ENCODE results near the gene REV3L. TPM values are rescaled to one million over a fixed set of nuclear protein-coding genes. Genes with fewer than 3 reads are reported as not detected.
A peak's percentile ranks its signal among the peaks of the same experiment; 100 is the strongest.

The REV3L gene
- total RNA-seq, 4 donors from 2014 or later, result 40.7 to 84.1 (median 52.6) TPM

- no peak overlapping the region for H3K4me3 ChIP-seq
- TF ChIP-seq POLR2A (IDR thresholded peaks at IDR 0.05) (no peak), POLR2AphosphoS5 (IDR thresholded peaks at IDR 0.05) (no peak)
- TF ChIP-seq, protein P1, sequence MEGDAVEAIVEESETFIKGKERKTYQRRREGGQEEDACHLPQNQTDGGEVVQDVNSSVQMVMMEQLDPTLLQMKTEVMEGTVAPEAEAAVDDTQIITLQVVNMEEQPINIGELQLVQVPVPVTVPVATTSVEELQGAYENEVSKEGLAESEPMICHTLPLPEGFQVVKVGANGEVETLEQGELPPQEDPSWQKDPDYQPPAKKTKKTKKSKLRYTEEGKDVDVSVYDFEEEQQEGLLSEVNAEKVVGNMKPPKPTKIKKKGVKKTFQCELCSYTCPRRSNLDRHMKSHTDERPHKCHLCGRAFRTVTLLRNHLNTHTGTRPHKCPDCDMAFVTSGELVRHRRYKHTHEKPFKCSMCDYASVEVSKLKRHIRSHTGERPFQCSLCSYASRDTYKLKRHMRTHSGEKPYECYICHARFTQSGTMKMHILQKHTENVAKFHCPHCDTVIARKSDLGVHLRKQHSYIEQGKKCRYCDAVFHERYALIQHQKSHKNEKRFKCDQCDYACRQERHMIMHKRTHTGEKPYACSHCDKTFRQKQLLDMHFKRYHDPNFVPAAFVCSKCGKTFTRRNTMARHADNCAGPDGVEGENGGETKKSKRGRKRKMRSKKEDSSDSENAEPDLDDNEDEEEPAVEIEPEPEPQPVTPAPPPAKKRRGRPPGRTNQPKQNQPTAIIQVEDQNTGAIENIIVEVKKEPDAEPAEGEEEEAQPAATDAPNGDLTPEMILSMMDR (IDR thresholded peaks at IDR 0.05), result no peak
- peaks cover 10 to 63% (median 15%) of the 10 kb centered on the region in 3 donors for H3K4me1 ChIP-seq
- peaks cover 0 to 9% (median 0%) of the 10 kb centered on the region in 3 donors for H3K9me3 ChIP-seq
- H3K36me3 ChIP-seq, result peaks cover 0 to 7% of the 10 kb centered on the region in 2 donors
- ATAC-seq, result no peak
- 53 to 60% methylated on average over 4 to 5 of the region's 5 CpGs for WGBS, 2 donors (ENCODE audit: low coverage in 1 of 2)
- no peaks in the 10 kb centered on the region for H3K27me3 ChIP-seq
- H3K27ac ChIP-seq, result no peak overlapping the region
These were observed 55.5 kb downstream of the REV3L start for GRCh38 chr6:111427341-111428116.

DNA sequence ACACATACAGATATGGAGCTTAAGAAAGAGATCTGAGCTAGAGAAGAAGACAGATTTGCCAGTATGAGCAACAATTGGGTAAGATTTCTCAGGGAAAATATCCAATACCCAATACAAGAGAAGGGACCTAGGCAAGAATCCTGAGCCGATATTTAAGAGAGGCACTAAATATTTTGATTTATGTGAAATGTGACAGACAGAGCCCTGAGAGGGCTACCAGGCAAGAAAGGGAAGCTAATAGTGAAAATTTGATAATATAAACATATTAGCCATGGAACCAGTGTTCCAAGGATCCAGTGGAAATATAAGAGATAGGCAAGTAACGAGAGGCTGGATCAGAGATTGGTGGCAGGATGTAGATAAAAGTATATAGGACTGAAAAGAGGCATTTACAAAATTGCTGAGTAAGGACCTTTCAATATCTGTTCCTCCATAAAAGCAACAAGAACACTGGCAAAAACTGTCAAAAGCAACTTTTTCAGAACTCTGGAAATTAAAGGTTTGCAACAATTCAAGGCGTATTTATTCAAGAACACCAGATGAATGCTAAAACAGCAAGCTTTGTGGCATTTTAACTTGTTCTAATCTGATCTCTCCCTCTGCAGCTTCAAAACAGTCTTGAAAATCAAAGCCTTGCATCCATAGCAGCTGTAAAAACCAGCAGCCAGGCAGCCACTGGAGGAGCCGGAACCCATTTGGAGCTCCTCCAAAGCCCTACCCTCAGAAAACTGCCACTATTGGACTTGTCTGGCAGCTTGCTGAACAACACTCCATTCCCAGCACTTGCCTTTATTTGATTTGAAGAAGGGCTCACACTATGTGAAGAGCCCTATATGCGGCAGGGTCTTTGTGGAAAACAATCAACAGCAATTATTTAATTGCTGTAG, 58.8 kb downstream of the REV3L start:
- 61 to 67% methylated on average over 4 to 5 of the region's 5 CpGs for WGBS, 2 donors (ENCODE audit: low coverage in 1 of 2)
- no peak overlapping the region for H3K4me3 ChIP-seq
- H3K4me1 ChIP-seq, result peaks cover 7 to 70% (median 14%) of the 10 kb centered on the region in 3 donors
- H3K36me3 ChIP-seq, result peaks cover 0 to 2% of the 10 kb centered on the region in 2 donors
- H3K27me3 ChIP-seq, result no peaks in the 10 kb centered on the region
- TF ChIP-seq POLR2AphosphoS5 (IDR thresholded peaks at IDR 0.05) (no peak), POLR2A (IDR thresholded peaks at IDR 0.05) (no peak), EP300 (IDR thresholded peaks at IDR 0.05) (no peak)
- TF ChIP-seq, protein P1 (IDR thresholded peaks at IDR 0.05), result no peak
- H3K27ac ChIP-seq, result no peak overlapping the region
- ATAC-seq, result no peak
- H3K9me3 ChIP-seq, result peaks cover 0 to 8% (median 0%) of the 10 kb centered on the region in 3 donors

GRCh38 chr6:111423055-111423633, 59.9 kb downstream of the REV3L start:
- Histone ChIP-seq H3K4me3 (no peak overlapping the region), H3K4me1 (peaks cover 16 to 81% (median 24%) of the 10 kb centered on the region in 3 donors), H3K36me3 (no peaks in the 10 kb centered on the region), H3K9me3 (no peaks in the 10 kb centered on the region), H3K27ac (no peak overlapping the region), H3K27me3 (no peaks in the 10 kb centered on the region)
- ATAC-seq, result no peak
- 64 to 69% methylated on average over 2 of the region's 2 CpGs for WGBS, 2 donors (ENCODE audit: low coverage in 1 of 2)
- TF ChIP-seq POLR2A (IDR thresholded peaks at IDR 0.05), result no peak
- TF ChIP-seq EP300 (IDR thresholded peaks at IDR 0.05), result no peak
- TF ChIP-seq, protein P1 (IDR thresholded peaks at IDR 0.05), result no peak
- TF ChIP-seq POLR2AphosphoS5 (IDR thresholded peaks at IDR 0.05), result no peak

DNA sequence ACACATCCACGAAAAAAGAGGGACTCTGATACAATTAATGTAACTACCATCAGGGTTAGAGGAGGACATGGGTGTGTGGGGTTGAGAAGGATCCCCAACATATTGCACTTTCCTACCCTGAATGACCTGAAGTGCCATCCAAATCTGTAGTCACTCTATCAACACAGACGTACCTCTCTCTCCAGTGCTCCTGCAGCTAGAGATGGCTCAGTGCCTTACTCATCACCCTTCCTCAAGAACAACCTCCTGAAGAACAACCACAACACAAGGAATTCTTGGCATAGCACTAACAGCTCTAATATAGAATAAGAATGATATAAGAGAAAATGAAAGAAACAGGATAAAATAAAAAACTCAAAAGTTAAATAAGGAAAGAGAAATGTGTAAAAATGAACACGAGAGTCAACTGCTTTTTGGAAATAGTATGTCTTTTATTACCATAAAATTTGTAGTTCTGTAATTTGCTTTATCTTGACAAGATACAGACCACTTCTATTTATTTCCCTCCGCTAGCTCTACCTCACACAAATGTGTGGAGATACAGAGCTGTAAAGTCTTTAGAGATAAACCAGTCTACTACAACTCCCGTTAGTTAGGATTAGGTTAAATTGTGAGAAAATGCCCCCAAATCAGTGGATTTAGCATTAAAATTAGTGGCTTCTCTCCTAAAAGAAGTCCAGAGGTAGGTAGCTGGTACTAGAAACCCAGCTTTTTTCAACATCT, 63.9 kb downstream of the REV3L start:
- peaks cover 0 to 9% of the 10 kb centered on the region in 2 donors for H3K36me3 ChIP-seq
- H3K4me1 ChIP-seq, result peaks cover 21 to 88% (median 35%) of the 10 kb centered on the region in 3 donors
- ATAC-seq, result no peak

More for the DNA sequence above, 63.9 kb downstream of the REV3L start:
- H3K4me3 ChIP-seq, result no peak overlapping the region
- 44 to 49% methylated on average over 5 of the region's 5 CpGs for WGBS, 2 donors (ENCODE audit: low coverage in 1 of 2)
- no peaks in the 10 kb centered on the region for H3K9me3 ChIP-seq
- H3K27ac ChIP-seq, result peak overlapping the region in 3 of 4 donors; percentile 41 to 71 (median 53)
- TF ChIP-seq POLR2A (IDR thresholded peaks at IDR 0.05) (no peak), POLR2AphosphoS5 (IDR thresholded peaks at IDR 0.05) (no peak), EP300 (IDR thresholded peaks at IDR 0.05) (no peak)
- TF ChIP-seq, protein P1 (IDR thresholded peaks at IDR 0.05), result no peak
- H3K27me3 ChIP-seq, result no peaks in the 10 kb centered on the region
